Measurements from ENCODE around the gene ZEB1. TPM values are rescaled to one million over a fixed set of nuclear protein-coding genes. Genes with fewer than 3 reads are reported as not detected.
"Not testable (repeated sequence)": the region's sequence is repeated elsewhere in the genome, so short reads cannot be mapped to it uniquely, and the experiment has no call there.

Gene ZEB1
- total RNA-seq, 2 donors from 2014 or later, result 15.0 to 28.2 TPM

GRCh38 chr10:31554556-31554955 is 235.5 kb downstream of the ZEB1 start:
- Histone ChIP-seq H3K9me3 (no peaks in the 10 kb centered on the region), H3K27me3 (replicated peaks; ENCODE audit: insufficient read depth) (no peaks in the 10 kb centered on the region), H3K27ac (no peak overlapping the region), H3K4me3 (no peak overlapping the region), H3K4me1 (replicated peaks) (no peaks in the 10 kb centered on the region), H3K36me3 (no peaks in the 10 kb centered on the region)
- WGBS, result 92% methylated on average over 2 of the region's 2 CpGs
- no peak for TF ChIP-seq POLR2AphosphoS5 (IDR thresholded peaks at IDR 0.05)
- TF ChIP-seq CTCF (IDR thresholded peaks at IDR 0.05), result no peak
- no peak for TF ChIP-seq POLR2A (IDR thresholded peaks at IDR 0.05)
- intact Hi-C loops (cut with DNase I), result no loop called here
- DNase-seq (ENCODE audit: low spot score), result no peak

- no peak for TF ChIP-seq CTCF (IDR thresholded peaks at IDR 0.05)
- TF ChIP-seq POLR2A (IDR thresholded peaks at IDR 0.05), result no peak
- no peak for TF ChIP-seq POLR2AphosphoS5 (IDR thresholded peaks at IDR 0.05)
- no peaks in the 10 kb centered on the region for H3K4me1 ChIP-seq (replicated peaks)
- no peaks in the 10 kb centered on the region for H3K27me3 ChIP-seq (replicated peaks; ENCODE audit: insufficient read depth)
- no peaks in the 10 kb centered on the region for H3K9me3 ChIP-seq
- 85% methylated on average over 1 of the region's 1 CpG for WGBS
- no peak for DNase-seq (ENCODE audit: low spot score)
- intact Hi-C loops (cut with DNase I), result no loop called here
- H3K27ac ChIP-seq, result no peak overlapping the region
- H3K36me3 ChIP-seq, result no peaks in the 10 kb centered on the region
- H3K4me3 ChIP-seq, result no peak overlapping the region
Observed at GRCh38 chr10:31557854-31558253, 238.8 kb downstream of the ZEB1 start.

- WGBS, result 85% methylated on average over 3 of the region's 3 CpGs
- H3K36me3 ChIP-seq; H3K4me1 ChIP-seq (replicated peaks); DNase-seq (ENCODE audit: low spot score); H3K9me3 ChIP-seq; H3K27ac ChIP-seq; H3K4me3 ChIP-seq; H3K27me3 ChIP-seq (replicated peaks; ENCODE audit: insufficient read depth); intact Hi-C loops (cut with DNase I): not testable (repeated sequence)
Observed at GRCh38 chr10:31568252-31568861, 249.3 kb downstream of the ZEB1 start.

GRCh38 chr10:31574577-31574976 is 255.6 kb downstream of the ZEB1 start:
- WGBS, result 33% methylated on average over 2 of the region's 2 CpGs
- DNase-seq (ENCODE audit: low spot score), result no peak

DNA sequence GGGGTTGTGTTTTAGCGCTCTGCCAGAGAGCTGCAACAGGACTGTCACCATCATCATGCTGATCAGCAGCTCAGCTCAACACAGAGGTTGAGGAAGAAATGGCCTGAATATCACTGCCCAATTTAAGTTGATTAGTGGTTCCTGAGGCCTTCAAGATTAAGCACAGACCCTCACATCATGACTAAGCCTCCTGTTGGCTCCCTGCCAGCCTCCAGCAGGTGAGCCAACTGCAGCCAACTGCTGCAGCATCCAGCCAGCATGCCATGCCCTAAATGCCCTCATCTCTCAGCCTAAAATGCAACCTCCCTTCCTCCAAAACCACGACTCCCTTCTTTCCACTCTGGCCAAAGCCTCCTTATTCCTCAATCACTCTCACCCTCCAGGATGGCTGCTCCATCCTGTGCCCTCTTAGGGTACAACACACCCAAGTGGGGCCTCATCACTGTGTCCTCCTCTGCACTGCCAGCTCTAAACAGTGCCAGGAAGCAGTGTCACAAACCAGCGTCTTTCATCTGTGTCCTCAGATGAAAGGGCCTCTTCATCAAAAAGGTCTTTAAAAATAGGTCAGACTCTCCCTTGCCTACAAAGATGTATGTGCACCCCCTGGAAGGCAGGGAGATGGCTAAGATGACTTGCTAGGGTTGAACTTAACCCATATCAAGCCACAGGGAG is 259.3 kb downstream of the ZEB1 start:
- no peak for DNase-seq (ENCODE audit: low spot score)
- TF ChIP-seq POLR2A (IDR thresholded peaks at IDR 0.05), result no peak
- no peak for TF ChIP-seq POLR2AphosphoS5 (IDR thresholded peaks at IDR 0.05)
- no peak for TF ChIP-seq CTCF (IDR thresholded peaks at IDR 0.05)
- Histone ChIP-seq H3K27me3 (replicated peaks; ENCODE audit: insufficient read depth) (peaks cover under 1% of the 10 kb centered on the region), H3K27ac (no peak overlapping the region), H3K9me3 (no peaks in the 10 kb centered on the region), H3K4me3 (no peak overlapping the region), H3K36me3 (no peaks in the 10 kb centered on the region), H3K4me1 (replicated peaks) (no peaks in the 10 kb centered on the region)
- intact Hi-C loops (cut with DNase I), result no loop called here
- WGBS, result 96% methylated on average over 3 of the region's 3 CpGs

More at GRCh38 chr10:31574577-31574976, 255.6 kb downstream of the ZEB1 start:
- H3K4me1 ChIP-seq (replicated peaks), result no peaks in the 10 kb centered on the region
- no peak overlapping the region for H3K4me3 ChIP-seq
- no peak overlapping the region for H3K27ac ChIP-seq
- no peaks in the 10 kb centered on the region for H3K9me3 ChIP-seq
- no peaks in the 10 kb centered on the region for H3K36me3 ChIP-seq
- no peaks in the 10 kb centered on the region for H3K27me3 ChIP-seq (replicated peaks; ENCODE audit: insufficient read depth)
- intact Hi-C loops (cut with DNase I), result no loop called here
- TF ChIP-seq POLR2AphosphoS5 (IDR thresholded peaks at IDR 0.05) (no peak), POLR2A (IDR thresholded peaks at IDR 0.05) (no peak), CTCF (IDR thresholded peaks at IDR 0.05) (no peak)

All from prostate gland (tissue), 2 donors.